Activated T-helper 1 cell treated with anti-CD3 and anti-CD28 coated beads, Interleukin-12 subunit alpha, Interleukin-12 subunit beta, Interleukin-2, Interleukin-4 antibody, amounts not matched to agents 30 ng/mL and 10 ng/mL and 1 ng/mL, durations not matched to agents 14 hours and 24 hours and 36 hours (primary cell): ENCODE data around the gene NXT1. TPM values are rescaled to one million over a fixed set of nuclear protein-coding genes. Genes with fewer than 3 reads are reported as not detected.
A peak's percentile ranks its signal among the peaks of the same experiment; 100 is the strongest.
"Not testable (repeated sequence)": the region's sequence is repeated elsewhere in the genome, so short reads cannot be mapped to it uniquely, and the experiment has no call there.

ENCODE experiments used
- DNase-seq: peaks from one replicate; pipeline ENCODE4 v3.0.0; 2021; ENCODE audit warnings: low spot score
- H3K27ac Mint-ChIP-seq: one replicate; pipeline ENCODE4 v1.8.0; 2021; ENCODE audit warnings: mild to moderate bottlenecking, mixed read lengths
- H3K27me3 Mint-ChIP-seq: one replicate; pipeline ENCODE4 v1.8.0; 2022; ENCODE audit warnings: mild to moderate bottlenecking, moderate library complexity, mixed read lengths; ENCODE audit not compliant: insufficient read depth
- H3K36me3 Mint-ChIP-seq: one replicate; pipeline ENCODE4 v1.8.0; 2021; ENCODE audit warnings: low read depth, mixed read lengths
- H3K4me1 Mint-ChIP-seq: one replicate; pipeline ENCODE4 v1.8.0; 2021; ENCODE audit warnings: low read depth, mixed read lengths
- H3K4me3 Mint-ChIP-seq: one replicate; pipeline ENCODE4 v1.8.0; 2021; ENCODE audit warnings: mild to moderate bottlenecking, moderate library complexity, mixed read lengths
- H3K9me3 Mint-ChIP-seq: one replicate; pipeline ENCODE4 v1.8.0; 2021; ENCODE audit warnings: mixed read lengths
- intact Hi-C: fragments of 100-400 bp; cut with micrococcal nuclease; formaldehyde crosslinking; loops from one replicate; pipeline ENCODE4 v1.15.1; 2024
- total RNA-seq: library from RNA; stranded (reverse); gene quantifications from 2 replicates; pipeline ENCODE4 v1.2.3, GENCODE V29; 2022

Gene NXT1
- total RNA-seq, 1 donor from 2014 or later = 62.6 TPM

DNA sequence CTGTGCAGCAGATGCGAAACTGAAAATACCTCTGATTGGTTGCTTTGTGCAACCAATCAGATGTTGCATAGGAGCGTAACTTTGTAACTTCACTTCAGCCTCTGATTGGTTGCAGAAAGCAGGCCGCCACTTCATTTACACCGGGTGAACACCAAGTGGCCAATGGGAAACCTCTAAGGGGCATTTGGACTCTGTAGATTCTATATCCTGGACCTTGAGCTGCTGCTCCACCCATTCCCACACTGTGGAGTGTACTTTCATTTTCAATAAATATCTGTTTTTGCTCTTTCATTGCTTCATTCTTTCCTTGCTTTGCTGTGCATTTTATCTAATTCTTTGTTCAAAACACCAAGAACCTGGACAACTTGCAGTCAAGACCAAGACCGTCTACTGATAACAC is 14.1 kb upstream of the NXT1 start:
- intact Hi-C loops = no loop called here
- H3K4me3 Mint-ChIP-seq = no peak overlapping the region
- no peak overlapping the region for H3K27ac Mint-ChIP-seq
- H3K4me1 Mint-ChIP-seq = peaks cover 19% of the 10 kb centered on the region
- no peak for DNase-seq
- H3K36me3 Mint-ChIP-seq = peaks cover 1% of the 10 kb centered on the region
- peaks cover 2% of the 10 kb centered on the region for H3K27me3 Mint-ChIP-seq
- H3K9me3 Mint-ChIP-seq = no peaks in the 10 kb centered on the region

DNA sequence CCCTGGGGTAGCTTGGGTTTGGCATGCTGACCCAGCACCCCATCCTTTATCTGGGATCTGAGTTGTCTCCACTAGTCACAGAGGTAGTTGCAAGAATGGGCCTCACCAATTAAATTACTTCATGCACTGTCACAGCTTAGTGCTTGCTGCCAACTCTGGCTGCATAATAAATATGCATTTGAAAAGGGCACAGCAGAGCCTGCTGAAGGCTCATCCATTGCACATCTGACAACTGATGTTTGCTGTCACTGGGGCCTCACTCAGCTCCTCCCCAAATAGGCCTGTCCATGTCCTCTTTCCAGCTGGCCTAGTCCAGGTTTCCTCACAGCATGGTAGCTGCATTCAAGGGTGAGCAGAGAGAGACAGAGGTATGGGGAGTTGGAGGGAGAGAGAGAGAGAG is 13.3 kb upstream of the NXT1 start:
- no peak overlapping the region for H3K4me3 Mint-ChIP-seq
- intact Hi-C loops = no loop called here
- peaks cover 2% of the 10 kb centered on the region for H3K27me3 Mint-ChIP-seq
- DNase-seq = no peak
- H3K9me3 Mint-ChIP-seq = no peaks in the 10 kb centered on the region
- H3K27ac Mint-ChIP-seq = no peak overlapping the region
- peaks cover 19% of the 10 kb centered on the region for H3K4me1 Mint-ChIP-seq
- H3K36me3 Mint-ChIP-seq = peaks cover 1% of the 10 kb centered on the region

DNA sequence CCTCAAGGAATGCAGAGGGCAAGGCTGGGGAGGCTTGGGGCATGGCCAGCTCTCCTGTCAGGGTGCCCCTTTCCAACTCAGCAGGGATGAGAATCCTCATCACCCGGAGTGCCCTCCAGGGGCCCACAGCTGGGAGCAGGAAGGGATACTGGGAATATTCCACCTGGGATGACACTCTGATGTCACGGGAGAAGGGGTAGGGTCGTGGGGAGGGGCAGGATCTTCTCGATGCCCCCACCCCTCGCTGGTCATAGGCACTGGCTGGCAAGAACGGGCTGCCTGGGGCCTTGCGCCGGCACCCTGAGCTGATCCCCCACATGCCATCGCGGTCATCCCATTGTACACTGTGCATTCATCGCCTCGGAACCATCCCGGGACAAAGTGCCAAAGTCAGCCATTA is 10.6 kb upstream of the NXT1 start:
- intact Hi-C loops = loop anchor here (5.0 kb wide), 1 partner anchor 1003 kb away; no protein-coding TSS in a partner anchor
- H3K27ac Mint-ChIP-seq = no peak overlapping the region

DNA sequence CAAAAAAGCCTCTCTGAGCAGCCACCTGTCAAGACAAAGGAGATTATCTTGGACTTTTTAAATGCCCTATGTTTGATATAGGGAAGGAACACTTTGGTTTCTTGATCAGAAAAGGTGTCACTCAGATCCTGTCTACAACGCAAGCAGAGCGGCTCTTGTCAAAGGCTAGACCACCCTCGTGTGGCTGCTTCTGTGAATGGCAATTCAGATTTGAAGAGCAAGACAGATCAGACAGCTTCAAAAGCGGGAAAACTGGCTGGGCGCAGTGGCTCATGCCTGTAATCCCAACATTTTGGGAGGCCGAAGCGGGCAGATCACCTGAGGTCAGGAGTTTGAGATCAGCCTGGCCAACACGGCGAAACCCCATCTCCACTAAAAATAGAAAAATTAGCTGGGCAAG is 10.1 kb upstream of the NXT1 start:
- peaks cover 12% of the 10 kb centered on the region for H3K27me3 Mint-ChIP-seq
- H3K36me3 Mint-ChIP-seq = no peaks in the 10 kb centered on the region
- no peak for DNase-seq
- H3K4me3 Mint-ChIP-seq = no peak overlapping the region
- H3K4me1 Mint-ChIP-seq = peaks cover 11% of the 10 kb centered on the region
- intact Hi-C loops = loop anchor here (5.0 kb wide), 1 partner anchor 1003 kb away; no protein-coding TSS in a partner anchor
- no peak overlapping the region for H3K27ac Mint-ChIP-seq
- H3K9me3 Mint-ChIP-seq = no peaks in the 10 kb centered on the region

More for the DNA sequence above, 10.6 kb upstream of the NXT1 start:
- peaks cover 12% of the 10 kb centered on the region for H3K27me3 Mint-ChIP-seq
- DNase-seq = no peak
- H3K4me3 Mint-ChIP-seq = no peak overlapping the region
- peaks cover 11% of the 10 kb centered on the region for H3K4me1 Mint-ChIP-seq
- H3K9me3 Mint-ChIP-seq = no peaks in the 10 kb centered on the region
- no peaks in the 10 kb centered on the region for H3K36me3 Mint-ChIP-seq

DNA sequence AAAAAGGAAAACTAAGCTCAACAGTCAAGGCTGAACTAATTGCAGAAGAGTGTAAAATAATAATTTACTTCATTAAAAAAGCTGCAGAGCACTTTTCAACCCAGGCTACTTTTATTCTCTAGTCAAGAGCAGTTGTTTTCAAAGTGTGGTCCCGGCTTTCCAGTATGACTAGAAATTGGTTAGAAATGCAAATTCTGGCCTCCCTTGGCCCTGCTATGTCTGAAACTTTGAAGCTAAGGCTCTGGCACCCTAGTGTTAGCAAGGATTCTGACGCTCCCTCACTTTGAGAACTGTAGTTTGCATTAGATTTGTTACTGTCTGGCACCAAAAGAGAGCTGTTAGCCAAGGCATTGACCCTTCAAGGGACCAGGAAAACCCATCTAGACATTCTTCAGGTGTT is 9.5 kb upstream of the NXT1 start:
- H3K27ac Mint-ChIP-seq = no peak overlapping the region

DNA sequence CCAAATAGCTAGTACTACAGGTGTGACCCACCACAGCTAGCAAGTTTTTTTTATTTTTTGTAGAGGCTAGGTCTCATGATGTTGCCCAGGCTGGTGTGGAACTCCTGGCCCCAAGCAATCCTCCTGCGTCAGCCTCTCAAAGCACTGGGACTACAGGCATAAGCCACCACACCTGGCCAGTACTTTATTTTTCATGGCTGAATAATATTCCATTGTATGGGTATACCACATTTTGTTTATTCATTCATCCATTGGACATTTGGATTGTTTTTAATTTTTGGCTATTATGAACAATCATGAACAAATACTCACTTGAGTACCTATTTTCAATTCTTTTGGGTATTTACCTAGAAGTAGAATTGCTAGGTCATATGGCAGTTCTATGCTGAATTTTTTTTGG is 7.0 kb upstream of the NXT1 start:
- H3K4me1 Mint-ChIP-seq = peaks cover 5% of the 10 kb centered on the region
- no peak overlapping the region for H3K4me3 Mint-ChIP-seq
- H3K27ac Mint-ChIP-seq = no peak overlapping the region
- H3K27me3 Mint-ChIP-seq = peaks cover 10% of the 10 kb centered on the region
- no peaks in the 10 kb centered on the region for H3K36me3 Mint-ChIP-seq
- DNase-seq = no peak
- no peaks in the 10 kb centered on the region for H3K9me3 Mint-ChIP-seq
- intact Hi-C loops = loop anchor here (5.0 kb wide), 1 partner anchor 1006 kb away; no protein-coding TSS in a partner anchor

More for the DNA sequence above, 9.5 kb upstream of the NXT1 start:
- no peak for DNase-seq
- Mint-ChIP-seq H3K4me3 (no peak overlapping the region), H3K9me3 (no peaks in the 10 kb centered on the region), H3K36me3 (no peaks in the 10 kb centered on the region), H3K27me3 (peaks cover 12% of the 10 kb centered on the region), H3K4me1 (peaks cover 11% of the 10 kb centered on the region)
- intact Hi-C loops = loop anchor here (5.0 kb wide), 1 partner anchor 1004 kb away; no protein-coding TSS in a partner anchor

DNA sequence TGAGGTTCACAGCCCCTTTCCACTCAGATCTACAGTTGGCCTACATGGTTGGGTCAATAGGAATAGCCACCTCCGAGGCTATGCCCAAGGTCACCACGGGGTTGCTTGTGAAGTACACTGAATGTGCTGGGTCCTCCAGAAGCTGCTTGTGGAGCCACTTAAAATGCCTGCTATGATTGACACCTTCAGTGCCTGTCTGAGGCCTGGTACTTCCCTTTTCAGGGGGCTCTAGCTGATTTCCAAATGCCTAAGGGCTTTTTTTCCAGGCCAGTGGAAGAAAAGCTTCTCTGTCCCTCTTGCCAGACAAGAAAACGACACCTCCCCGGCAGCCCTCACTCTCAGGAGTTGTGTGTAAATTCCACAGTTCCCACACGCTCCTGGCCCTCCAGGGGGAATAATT is 6.3 kb upstream of the NXT1 start:
- no peak overlapping the region for H3K4me3 Mint-ChIP-seq
- peaks cover 9% of the 10 kb centered on the region for H3K27me3 Mint-ChIP-seq
- no peak for DNase-seq
- intact Hi-C loops = loop anchor here (5.0 kb wide), 1 partner anchor 1007 kb away; no protein-coding TSS in a partner anchor
- H3K36me3 Mint-ChIP-seq = no peaks in the 10 kb centered on the region
- peaks cover 13% of the 10 kb centered on the region for H3K4me1 Mint-ChIP-seq
- H3K27ac Mint-ChIP-seq = no peak overlapping the region
- H3K9me3 Mint-ChIP-seq = no peaks in the 10 kb centered on the region

DNA sequence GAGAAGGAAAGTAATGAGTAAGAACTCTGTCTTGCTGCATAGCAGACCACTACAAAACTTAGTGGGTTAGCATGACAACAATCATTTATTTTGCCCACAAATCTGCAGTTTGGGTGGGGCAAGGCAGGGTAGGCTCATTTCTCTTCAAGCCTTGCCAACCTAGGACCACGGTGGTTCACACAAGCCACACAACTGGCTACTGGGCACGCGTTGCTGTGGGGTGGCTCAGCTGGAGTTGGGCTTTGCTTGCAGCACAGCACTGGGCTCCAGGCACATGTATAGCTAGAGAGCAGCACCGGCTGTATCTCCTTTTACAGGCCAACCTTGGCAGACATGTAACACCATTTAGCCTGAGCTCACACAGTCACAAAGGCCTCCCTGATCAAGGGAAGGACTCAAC is 4.6 kb upstream of the NXT1 start:
- no peaks in the 10 kb centered on the region for H3K36me3 Mint-ChIP-seq
- intact Hi-C loops = no loop called here

DNA sequence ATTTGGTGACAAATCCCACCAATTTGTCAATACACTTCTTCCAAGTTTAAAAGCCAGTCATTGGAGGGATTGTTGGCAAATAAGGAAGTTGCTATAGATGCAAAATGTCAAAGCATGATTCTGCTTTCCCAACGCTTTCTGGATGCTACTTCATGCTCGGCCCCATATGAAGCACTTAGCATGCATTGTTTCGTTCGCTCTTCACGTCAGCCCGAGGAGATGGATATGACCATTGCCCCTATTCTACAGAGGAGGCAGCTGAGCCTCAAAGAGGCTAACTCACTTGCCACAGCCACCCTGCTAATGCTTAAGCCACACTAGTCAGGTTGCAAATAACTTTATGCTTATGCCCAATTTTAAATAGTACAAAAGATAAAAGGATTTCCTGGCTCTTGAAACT is 2.8 kb upstream of the NXT1 start:
- DNase-seq = no peak
- intact Hi-C loops = no loop called here
- Mint-ChIP-seq H3K36me3 (peaks cover 4% of the 10 kb centered on the region), H3K9me3 (no peaks in the 10 kb centered on the region), H3K4me1 (peaks cover 24% of the 10 kb centered on the region), H3K27me3 (peaks cover 9% of the 10 kb centered on the region), H3K27ac (no peak overlapping the region), H3K4me3 (no peak overlapping the region)

More for the DNA sequence above, 4.6 kb upstream of the NXT1 start:
- no peak overlapping the region for H3K4me3 Mint-ChIP-seq
- H3K27me3 Mint-ChIP-seq = peaks cover 9% of the 10 kb centered on the region
- H3K4me1 Mint-ChIP-seq = peaks cover 16% of the 10 kb centered on the region
- no peak overlapping the region for H3K27ac Mint-ChIP-seq
- DNase-seq = no peak
- H3K9me3 Mint-ChIP-seq = no peaks in the 10 kb centered on the region

DNA sequence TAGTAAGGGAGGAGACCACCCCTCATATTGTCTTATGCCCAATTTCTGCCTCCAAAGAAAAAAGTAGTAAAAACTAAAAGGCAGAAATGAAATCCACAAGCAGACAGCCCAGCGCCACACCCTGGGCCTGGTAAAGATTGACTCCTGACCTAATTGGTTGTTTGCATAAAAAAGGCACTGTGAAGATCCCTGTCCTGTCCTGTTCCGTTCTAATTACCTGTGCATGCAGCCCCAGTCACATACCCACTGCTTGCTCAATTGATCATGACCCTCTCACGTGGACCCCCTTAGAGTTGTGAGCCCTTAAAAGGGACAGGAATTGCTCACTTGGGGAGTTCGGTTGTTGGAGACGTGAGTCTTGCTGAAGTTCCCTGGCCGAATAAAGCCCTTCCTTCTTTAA is 2.1 kb upstream of the NXT1 start:
- intact Hi-C loops, H3K27me3 Mint-ChIP-seq, DNase-seq, H3K9me3 Mint-ChIP-seq, H3K27ac Mint-ChIP-seq, H3K36me3 Mint-ChIP-seq: not testable (repeated sequence)
- Mint-ChIP-seq H3K4me1 (peaks cover 28% of the 10 kb centered on the region), H3K4me3 (peak overlapping the region; percentile 45)

DNA sequence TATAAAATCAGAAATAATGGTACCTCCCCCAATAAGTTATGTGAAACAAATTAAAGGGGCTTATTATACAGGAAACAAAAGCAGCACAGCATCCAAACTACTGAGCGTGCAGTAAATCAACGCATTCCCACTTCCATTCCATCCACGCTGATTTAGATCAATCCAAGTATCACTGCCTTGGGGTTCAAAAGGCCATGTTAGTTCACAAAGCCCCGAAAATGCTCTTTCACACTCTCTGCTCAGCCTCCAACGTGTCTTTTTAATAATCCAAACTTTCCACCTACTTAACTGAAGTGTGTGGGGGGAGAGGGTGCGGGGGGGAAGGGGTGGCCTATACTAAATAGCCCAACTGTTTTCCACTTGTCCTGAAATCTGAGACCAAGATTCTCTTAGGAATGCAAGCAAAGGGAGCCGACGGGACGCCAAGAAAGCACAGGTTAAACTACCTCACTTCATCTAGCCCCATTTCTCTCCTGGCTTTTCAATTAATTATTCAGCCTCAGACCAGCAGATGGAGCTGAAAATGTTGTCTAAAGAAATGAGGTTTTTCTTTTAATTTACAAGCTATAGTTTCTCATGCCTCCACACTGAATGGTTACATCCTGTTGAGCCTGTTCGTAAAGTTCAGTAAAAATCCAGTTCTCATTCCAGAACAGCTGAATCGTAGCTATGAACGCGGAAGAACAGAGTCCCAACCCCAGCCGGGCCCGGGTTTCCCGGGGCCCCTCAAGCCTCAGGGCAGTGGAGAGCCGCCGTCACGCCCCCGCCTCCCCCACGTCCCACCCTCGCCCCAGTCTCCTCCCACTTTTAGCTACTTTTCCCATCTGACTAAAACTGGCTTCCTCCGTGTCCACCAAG is 1.0 kb upstream of the NXT1 start:
- Mint-ChIP-seq H3K4me3 (peak overlapping the region; percentile 94), H3K27me3 (peaks cover 1% of the 10 kb centered on the region), H3K9me3 (no peaks in the 10 kb centered on the region), H3K4me1 (peaks cover 33% of the 10 kb centered on the region), H3K36me3 (peaks cover 7% of the 10 kb centered on the region), H3K27ac (peak overlapping the region; percentile 100)
- no peak for DNase-seq
- intact Hi-C loops = loop anchor here (1.0 kb wide), 7 partner anchors 9 to 257 kb away; partner anchors contain the start of genes GZF1 and NAPB

DNA sequence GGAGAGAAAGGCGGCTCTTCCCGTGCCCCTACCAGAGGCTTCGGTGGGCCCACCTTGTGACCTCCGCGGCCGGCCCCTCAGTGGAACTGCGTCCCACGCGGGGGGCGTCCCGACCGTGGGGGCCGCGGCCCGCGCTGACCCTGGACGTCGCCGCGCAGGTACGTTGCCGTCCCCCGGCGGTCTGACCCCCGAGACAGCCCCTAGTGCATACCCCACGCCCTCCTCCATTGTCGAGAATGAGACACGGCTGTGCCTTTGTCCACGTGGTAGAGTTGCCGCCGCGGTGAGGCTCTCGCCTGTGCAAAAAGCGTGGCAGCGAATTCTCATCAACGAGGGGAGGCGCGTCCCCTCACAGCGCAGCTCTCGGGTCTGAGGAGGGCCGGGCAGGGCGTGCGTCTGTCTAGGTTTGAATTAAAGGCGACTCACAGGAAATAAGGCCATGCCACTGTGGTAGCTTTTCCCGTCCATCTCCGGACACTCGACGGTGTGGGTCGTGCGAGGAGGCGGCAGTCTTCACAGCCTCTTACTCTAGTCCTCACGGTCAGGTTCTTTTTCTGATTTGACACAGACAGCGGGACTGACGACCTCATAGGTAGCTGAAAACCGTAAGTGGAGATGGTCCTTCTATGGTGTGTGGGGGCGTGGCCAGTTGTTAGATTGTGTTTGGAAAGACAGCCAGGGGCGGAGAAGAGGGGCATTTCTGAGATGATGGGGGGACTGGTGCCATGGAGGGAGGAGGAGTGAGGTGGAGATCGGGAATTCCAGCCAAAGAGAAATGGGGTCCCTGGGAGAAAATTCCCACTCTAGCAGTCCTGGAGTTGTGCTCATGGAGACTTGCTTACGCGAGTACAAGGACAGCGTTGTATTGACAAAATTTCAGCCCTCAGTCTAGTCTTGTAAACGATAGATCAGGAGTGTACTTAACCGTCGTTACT is 580 bp downstream of the NXT1 start:
- peak overlapping the region; percentile 94 for H3K4me3 Mint-ChIP-seq
- H3K9me3 Mint-ChIP-seq = no peaks in the 10 kb centered on the region
- no peaks in the 10 kb centered on the region for H3K27me3 Mint-ChIP-seq
- DNase-seq = peak; percentile 54
- peaks cover 9% of the 10 kb centered on the region for H3K36me3 Mint-ChIP-seq
- H3K4me1 Mint-ChIP-seq = peaks cover 33% of the 10 kb centered on the region
- H3K27ac Mint-ChIP-seq = peak overlapping the region; percentile 100
- intact Hi-C loops = loop anchor here (1.0 kb wide), 6 partner anchors 7 to 255 kb away; partner anchors contain the start of genes GZF1 and NAPB
